GM18499 (cell line): Measurements from ENCODE around the gene KCNJ6.

ENCODE experiments used
- ATAC-seq: cut with Tn5 transposase; IDR thresholded peaks from one replicate; pipeline ENCODE4 v1.9.1; 2021; ENCODE audit warnings: moderate number of reproducible peaks; ENCODE audit not compliant: insufficient read depth, unreplicated experiment

Gene KCNJ6

GRCh38 chr21:37868446-37869295, 47.6 kb downstream of the KCNJ6 start:
- no peak for ATAC-seq

- ATAC-seq, result no peak
Observed at GRCh38 chr21:37866027-37866426, 50.2 kb downstream of the KCNJ6 start.

GRCh38 chr21:37865156-37865555, 51.1 kb downstream of the KCNJ6 start:
- no peak for ATAC-seq

- no peak for ATAC-seq
Observed at GRCh38 chr21:37863842-37864241, 52.4 kb downstream of the KCNJ6 start.

- no peak for ATAC-seq
Observed at GRCh38 chr21:37862536-37862935, 53.7 kb downstream of the KCNJ6 start.

GRCh38 chr21:37861561-37861960, 54.7 kb downstream of the KCNJ6 start:
- no peak for ATAC-seq

- no peak for ATAC-seq
Observed at GRCh38 chr21:37860416-37860815, 55.8 kb downstream of the KCNJ6 start.

GRCh38 chr21:37855647-37856625, 60.3 kb downstream of the KCNJ6 start:
- no peak for ATAC-seq

GRCh38 chr21:37855271-37855646, 61.0 kb downstream of the KCNJ6 start:
- ATAC-seq, result no peak

GRCh38 chr21:37849506-37850102, 66.7 kb downstream of the KCNJ6 start:
- no peak for ATAC-seq

- ATAC-seq, result no peak
Observed at GRCh38 chr21:37848721-37849490, 67.4 kb downstream of the KCNJ6 start.

- ATAC-seq, result no peak
Observed at GRCh38 chr21:37845535-37845934, 70.7 kb downstream of the KCNJ6 start.

- ATAC-seq, result no peak
Observed at GRCh38 chr21:37843191-37843590, 73.1 kb downstream of the KCNJ6 start.

GRCh38 chr21:37842163-37842919, 73.9 kb downstream of the KCNJ6 start:
- no peak for ATAC-seq

- no peak for ATAC-seq
Observed at GRCh38 chr21:37837381-37837780, 78.9 kb downstream of the KCNJ6 start.

- no peak for ATAC-seq
Observed at GRCh38 chr21:37835481-37835880, 80.8 kb downstream of the KCNJ6 start.

- no peak for ATAC-seq
Observed at GRCh38 chr21:37833301-37833700, 83.0 kb downstream of the KCNJ6 start.

GRCh38 chr21:37829447-37829846, 86.8 kb downstream of the KCNJ6 start:
- no peak for ATAC-seq

GRCh38 chr21:37828991-37829390, 87.3 kb downstream of the KCNJ6 start:
- ATAC-seq, result no peak
